Fibroblast of pulmonary artery (primary cell): ENCODE measurements around the gene WNK2.

Experiments
- DNase-seq: peaks from one replicate; pipeline ENCODE4 v3.0.0-alpha.2; 2010; ENCODE audit warnings: low read depth
- H3K4me3 ChIP-seq: replicated peaks from 2 replicates; pipeline ENCODE4 v1.5.1; 2011; ENCODE audit warnings: low read depth, mild to moderate bottlenecking, control low read depth, low read length, moderate library complexity
- TF ChIP-seq, protein P1 (sequence below): IDR thresholded peaks from 2 replicates; pipeline ENCODE4 v1.5.1; 2011; ENCODE audit warnings: mild to moderate bottlenecking, control low read depth, low read length, inconsistent platforms; ENCODE audit errors: missing control alignments

WNK2 gene

GRCh38 chr9:93238953-93239925 is 55.3 kb downstream of the WNK2 start:
- H3K4me3 ChIP-seq = no peak overlapping the region
- no peak for DNase-seq
- TF ChIP-seq, protein P1, sequence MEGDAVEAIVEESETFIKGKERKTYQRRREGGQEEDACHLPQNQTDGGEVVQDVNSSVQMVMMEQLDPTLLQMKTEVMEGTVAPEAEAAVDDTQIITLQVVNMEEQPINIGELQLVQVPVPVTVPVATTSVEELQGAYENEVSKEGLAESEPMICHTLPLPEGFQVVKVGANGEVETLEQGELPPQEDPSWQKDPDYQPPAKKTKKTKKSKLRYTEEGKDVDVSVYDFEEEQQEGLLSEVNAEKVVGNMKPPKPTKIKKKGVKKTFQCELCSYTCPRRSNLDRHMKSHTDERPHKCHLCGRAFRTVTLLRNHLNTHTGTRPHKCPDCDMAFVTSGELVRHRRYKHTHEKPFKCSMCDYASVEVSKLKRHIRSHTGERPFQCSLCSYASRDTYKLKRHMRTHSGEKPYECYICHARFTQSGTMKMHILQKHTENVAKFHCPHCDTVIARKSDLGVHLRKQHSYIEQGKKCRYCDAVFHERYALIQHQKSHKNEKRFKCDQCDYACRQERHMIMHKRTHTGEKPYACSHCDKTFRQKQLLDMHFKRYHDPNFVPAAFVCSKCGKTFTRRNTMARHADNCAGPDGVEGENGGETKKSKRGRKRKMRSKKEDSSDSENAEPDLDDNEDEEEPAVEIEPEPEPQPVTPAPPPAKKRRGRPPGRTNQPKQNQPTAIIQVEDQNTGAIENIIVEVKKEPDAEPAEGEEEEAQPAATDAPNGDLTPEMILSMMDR = no peak

- H3K4me3 ChIP-seq = no peak overlapping the region
- TF ChIP-seq, protein P1 = no peak
- no peak for DNase-seq
Observed at GRCh38 chr9:93240891-93241334, 57.0 kb downstream of the WNK2 start.

GRCh38 chr9:93243112-93243511 is 59.2 kb downstream of the WNK2 start:
- no peak overlapping the region for H3K4me3 ChIP-seq
- TF ChIP-seq, protein P1 = no peak
- DNase-seq = no peak

DNA sequence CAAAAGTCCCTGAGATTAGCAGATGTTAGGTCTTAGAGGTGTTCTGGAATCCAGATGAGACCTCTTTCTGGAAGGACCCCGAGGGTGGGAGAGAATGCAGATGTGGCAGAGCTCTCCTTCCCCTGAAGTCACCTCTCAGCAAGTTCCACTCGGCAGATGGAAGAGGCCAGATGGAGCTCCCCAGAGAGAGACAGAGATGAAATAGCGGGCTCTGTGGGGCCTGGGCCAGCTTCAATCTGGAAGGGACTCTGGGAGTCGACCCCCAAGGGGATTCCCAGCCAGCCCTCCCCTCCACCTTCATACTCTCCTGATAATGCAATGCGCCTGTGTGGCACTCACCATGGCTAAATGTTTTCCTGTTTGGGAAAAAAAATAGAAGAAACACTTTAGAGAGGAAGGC is 60.2 kb downstream of the WNK2 start:
- H3K4me3 ChIP-seq = no peak overlapping the region
- DNase-seq = no peak
- TF ChIP-seq, protein P1 = no peak

GRCh38 chr9:93244510-93245436 is 60.8 kb downstream of the WNK2 start:
- no peak for DNase-seq
- no peak overlapping the region for H3K4me3 ChIP-seq
- TF ChIP-seq, protein P1 = no peak

DNA sequence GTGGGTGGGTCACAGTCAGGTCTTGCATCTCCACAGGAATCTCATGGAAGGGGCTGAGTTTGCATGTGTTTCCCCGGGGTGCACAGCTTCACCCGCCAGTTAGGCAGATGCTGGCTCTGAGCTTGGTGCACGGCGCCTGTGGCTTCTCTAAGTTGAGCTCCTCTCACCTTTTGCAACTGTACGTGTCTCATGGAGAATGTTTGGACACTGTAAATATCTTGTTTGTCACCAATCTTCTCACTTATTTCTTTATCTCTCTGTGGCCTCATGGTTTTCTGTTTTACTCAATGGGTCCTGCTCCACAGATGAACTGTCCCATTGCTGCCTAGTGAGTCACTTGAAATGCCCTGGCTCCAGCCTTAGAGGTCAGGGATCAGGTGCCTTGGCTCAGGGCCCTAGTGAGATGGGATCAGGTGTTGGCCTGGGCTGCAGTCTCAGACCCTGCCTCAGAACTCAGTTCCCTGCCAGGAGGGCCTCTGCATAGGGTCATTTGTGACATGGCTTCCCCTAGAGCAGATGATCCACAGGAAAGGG is 61.6 kb downstream of the WNK2 start:
- TF ChIP-seq, protein P1 = no peak
- no peak for DNase-seq
- no peak overlapping the region for H3K4me3 ChIP-seq
